T-helper 2 cell treated with Interferon-gamma antibody and Interleukin-4, amounts not matched to agents 5 μg/mL and 100 μg/mL, for 36 hours (primary cell): Measurements from ENCODE around the gene DNM3.
A peak's percentile ranks its signal among the peaks of the same experiment; 100 is the strongest.

Source experiments
- DNase-seq: peaks from one replicate; pipeline ENCODE4 v3.0.0; 2021; ENCODE audit warnings: low spot score
- H3K27ac Mint-ChIP-seq: one replicate; pipeline ENCODE4 v1.8.0; 2021; ENCODE audit warnings: mild to moderate bottlenecking, mixed read lengths
- H3K27me3 Mint-ChIP-seq: one replicate; pipeline ENCODE4 v1.8.0; 2021; ENCODE audit warnings: low read depth, mixed read lengths
- H3K36me3 Mint-ChIP-seq: one replicate; pipeline ENCODE4 v1.8.0; 2021; ENCODE audit warnings: low read depth, mixed read lengths
- H3K4me1 Mint-ChIP-seq: one replicate; pipeline ENCODE4 v1.8.0; 2021; ENCODE audit warnings: low read depth, mixed read lengths
- H3K4me3 Mint-ChIP-seq: one replicate; pipeline ENCODE4 v1.8.0; 2022; ENCODE audit warnings: mild to moderate bottlenecking, moderate library complexity, mixed read lengths
- H3K9me3 Mint-ChIP-seq: one replicate; pipeline ENCODE4 v1.8.0; 2021; ENCODE audit warnings: mixed read lengths

The DNM3 gene

DNA sequence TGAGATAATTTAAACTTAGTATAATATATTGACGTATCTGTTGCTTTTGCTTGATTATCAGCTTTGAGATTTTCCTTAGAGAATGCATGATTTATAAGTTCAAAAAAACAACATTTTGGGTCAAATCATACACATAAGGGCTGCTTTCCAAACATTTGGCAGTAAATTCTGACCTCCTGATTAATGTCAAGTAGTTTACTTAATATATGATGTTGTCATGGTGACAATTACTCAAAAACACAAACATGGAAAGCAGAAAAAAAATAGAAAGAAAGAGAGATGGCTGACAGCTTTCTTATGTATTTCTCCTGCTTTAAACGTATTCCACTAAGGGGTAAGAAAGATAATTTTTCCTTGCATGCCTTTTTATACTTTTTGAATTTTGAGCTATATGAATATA lies 320.9 kb downstream of the DNM3 start:
- Mint-ChIP-seq H3K4me1 (no peaks in the 10 kb centered on the region), H3K9me3 (no peaks in the 10 kb centered on the region), H3K4me3 (no peak overlapping the region), H3K27me3 (no peaks in the 10 kb centered on the region), H3K27ac (no peak overlapping the region), H3K36me3 (no peaks in the 10 kb centered on the region)
- DNase-seq, result no peak

DNA sequence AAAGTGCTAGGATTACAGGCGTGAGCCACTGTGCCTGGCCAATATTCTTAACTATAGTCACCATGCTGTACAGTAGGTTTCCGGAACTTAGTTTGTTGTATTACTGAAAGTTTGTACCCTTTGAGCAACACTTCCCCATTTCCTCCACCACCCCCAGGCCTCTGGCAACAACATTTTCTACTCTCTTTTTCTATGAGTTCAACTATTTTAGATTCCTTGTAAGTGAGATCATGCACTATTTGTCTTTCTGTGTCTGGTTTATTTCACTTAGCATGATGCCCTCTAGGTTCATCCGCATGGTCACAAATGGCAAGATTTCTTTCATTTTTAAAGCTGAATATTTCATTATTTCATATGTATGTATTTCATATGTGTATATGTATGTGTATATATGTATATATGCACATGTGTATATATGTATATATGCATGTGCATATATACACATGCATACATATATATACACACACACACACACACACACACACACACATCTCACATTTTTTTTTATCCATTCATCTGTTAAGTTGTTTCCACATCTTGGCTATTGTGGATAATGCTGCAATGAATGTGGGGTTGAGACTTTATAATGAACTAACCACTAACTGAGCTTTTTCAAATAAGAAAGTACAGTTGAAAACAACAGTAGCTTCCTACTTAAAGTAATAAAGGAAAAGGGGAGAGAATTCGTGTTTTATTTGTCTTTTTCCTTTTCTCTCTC lies 322.4 kb downstream of the DNM3 start:
- no peaks in the 10 kb centered on the region for H3K9me3 Mint-ChIP-seq
- H3K4me3 Mint-ChIP-seq, result no peak overlapping the region
- no peaks in the 10 kb centered on the region for H3K4me1 Mint-ChIP-seq
- no peaks in the 10 kb centered on the region for H3K36me3 Mint-ChIP-seq
- H3K27me3 Mint-ChIP-seq, result no peaks in the 10 kb centered on the region
- DNase-seq, result no peak
- H3K27ac Mint-ChIP-seq, result no peak overlapping the region

DNA sequence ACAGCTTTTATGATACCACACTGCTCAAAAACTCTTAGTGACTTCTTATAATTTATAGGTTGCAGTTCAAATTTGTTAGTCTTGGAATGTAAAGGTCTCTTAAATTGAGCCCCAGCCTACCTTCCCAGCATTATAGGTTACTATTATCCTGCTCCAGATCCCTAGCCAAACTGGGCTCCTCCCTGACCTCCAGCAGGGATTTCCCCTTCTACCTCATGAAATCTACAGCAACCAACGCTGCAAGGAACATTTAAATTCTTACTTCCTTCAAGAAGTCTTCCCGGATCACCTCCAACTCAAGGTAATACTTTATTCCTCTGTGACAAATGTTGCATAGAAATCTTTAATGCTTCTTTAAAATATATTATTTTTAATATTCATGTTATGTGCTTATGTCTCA lies 324.1 kb downstream of the DNM3 start:
- Mint-ChIP-seq H3K4me3 (no peak overlapping the region), H3K27me3 (no peaks in the 10 kb centered on the region), H3K9me3 (no peaks in the 10 kb centered on the region), H3K36me3 (no peaks in the 10 kb centered on the region), H3K4me1 (no peaks in the 10 kb centered on the region), H3K27ac (no peak overlapping the region)
- no peak for DNase-seq

DNA sequence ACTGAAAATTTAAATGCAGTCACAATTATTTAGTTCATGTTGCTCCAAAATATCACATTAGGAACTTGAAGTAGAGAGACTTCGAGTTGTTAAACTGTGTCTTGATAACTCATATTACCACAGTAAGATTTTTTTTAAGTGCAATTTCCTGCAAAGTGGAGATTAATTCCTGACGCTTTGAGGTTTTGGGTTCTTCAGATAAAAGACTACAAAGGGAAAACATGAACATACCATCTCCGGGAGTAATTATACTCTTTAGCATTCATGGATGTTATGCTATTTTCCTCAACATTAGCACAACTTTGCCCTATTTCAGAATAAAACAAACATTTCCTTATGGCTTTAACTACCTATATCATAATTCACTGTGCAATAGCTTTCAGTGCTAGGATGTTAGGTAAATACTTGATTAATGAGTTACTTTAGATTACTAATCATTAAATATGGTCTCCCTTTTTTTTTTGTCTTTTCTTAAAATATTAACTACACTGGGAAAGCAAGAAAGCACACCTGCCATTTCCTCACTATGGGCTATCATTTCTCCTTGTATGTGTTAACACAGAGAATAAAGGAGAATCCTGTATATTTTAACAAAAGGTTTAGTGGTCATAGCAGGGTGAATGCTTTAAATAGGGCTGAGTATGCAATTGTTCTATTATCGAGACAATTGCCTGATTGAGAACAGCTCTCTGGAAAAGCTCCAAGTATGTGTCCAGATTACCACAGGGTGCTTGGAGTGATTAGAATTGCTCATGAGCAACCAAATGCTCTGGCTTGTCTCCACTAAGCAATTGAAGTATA lies 326.7 kb downstream of the DNM3 start:
- Mint-ChIP-seq H3K27me3 (no peaks in the 10 kb centered on the region), H3K9me3 (no peaks in the 10 kb centered on the region), H3K4me3 (no peak overlapping the region), H3K36me3 (no peaks in the 10 kb centered on the region), H3K4me1 (no peaks in the 10 kb centered on the region), H3K27ac (no peak overlapping the region)
- no peak for DNase-seq

DNA sequence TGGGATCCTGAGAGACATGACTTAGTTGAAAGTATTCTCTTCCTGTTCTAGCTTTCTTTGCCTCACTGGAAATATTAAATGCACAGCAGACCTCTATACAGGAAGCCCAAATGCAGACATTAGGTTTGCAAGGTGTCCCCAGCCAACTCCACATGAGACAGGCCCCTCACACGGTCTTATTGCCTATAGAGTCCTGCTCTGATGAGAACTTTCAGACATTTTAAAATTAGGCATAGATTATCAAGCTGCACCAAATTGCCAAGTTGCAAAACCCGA lies 327.2 kb downstream of the DNM3 start:
- H3K4me3 Mint-ChIP-seq, result no peak overlapping the region
- DNase-seq, result no peak
- H3K9me3 Mint-ChIP-seq, result no peaks in the 10 kb centered on the region
- H3K27me3 Mint-ChIP-seq, result no peaks in the 10 kb centered on the region
- no peaks in the 10 kb centered on the region for H3K36me3 Mint-ChIP-seq
- H3K27ac Mint-ChIP-seq, result no peak overlapping the region
- H3K4me1 Mint-ChIP-seq, result no peaks in the 10 kb centered on the region

DNA sequence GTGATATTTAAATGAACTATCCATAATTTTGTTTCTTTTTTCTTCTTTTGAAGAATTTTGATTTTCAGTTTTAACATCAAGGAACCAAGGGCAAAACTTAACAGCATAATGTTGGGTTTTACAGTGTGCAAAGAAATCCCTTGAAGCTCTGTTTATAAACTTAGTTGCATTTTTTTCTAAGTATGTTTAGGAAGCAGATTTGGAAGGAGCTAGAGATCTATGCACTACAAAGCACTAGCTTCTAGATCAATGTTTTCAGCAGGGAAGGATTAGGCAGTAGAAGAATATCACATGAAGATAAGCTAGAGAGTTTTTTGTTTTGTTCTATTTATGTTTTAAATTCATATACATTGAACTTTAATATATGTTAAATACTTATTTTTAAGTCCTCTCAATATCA lies 328.5 kb downstream of the DNM3 start:
- Mint-ChIP-seq H3K9me3 (no peaks in the 10 kb centered on the region), H3K4me1 (no peaks in the 10 kb centered on the region), H3K27ac (no peak overlapping the region), H3K4me3 (no peak overlapping the region), H3K36me3 (no peaks in the 10 kb centered on the region), H3K27me3 (no peaks in the 10 kb centered on the region)
- DNase-seq, result no peak

DNA sequence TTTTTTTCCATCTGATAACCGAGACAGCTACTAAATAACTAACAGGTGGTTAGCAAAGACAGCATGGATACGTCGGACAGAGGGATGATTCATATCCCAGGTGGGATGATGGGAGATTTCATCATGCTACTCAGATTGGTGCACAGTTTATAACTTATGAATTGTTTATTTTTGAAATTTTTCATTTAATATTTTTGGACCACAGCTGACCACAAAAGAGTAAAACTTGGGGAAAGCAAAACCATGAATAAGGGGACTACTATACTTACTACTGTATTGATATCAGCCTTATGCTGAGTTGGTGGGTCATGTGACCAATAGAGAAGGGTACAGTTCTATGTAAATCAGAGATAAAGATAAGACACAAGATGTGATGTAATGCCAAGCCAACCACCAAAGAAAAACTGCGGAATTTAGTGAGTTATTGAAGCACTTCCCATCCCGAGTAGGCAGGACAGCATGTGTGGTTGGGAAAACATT lies 331.1 kb downstream of the DNM3 start:
- H3K36me3 Mint-ChIP-seq, result no peaks in the 10 kb centered on the region

DNA sequence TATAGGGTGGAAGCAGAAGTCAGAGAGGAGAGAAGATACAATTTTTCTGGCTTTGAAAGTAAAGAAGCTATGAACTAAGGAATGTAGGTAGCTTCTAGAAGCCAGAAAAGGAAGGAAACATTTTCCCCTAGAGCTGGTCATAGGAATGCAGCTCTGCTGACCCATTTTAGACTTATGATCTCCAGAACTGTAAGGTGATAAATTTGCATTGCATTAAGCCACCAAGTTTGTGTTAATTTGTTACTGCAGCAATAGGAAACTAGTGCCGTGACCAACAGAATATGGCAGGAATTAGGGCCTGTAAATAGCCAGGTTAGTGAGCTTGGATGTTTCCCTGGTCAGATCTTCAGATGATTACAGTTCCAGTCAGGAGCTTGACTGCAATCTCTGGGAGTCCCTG lies 334.9 kb downstream of the DNM3 start:
- H3K4me1 Mint-ChIP-seq, result peaks cover 14% of the 10 kb centered on the region
- no peak overlapping the region for H3K4me3 Mint-ChIP-seq
- no peak for DNase-seq
- H3K27me3 Mint-ChIP-seq, result no peaks in the 10 kb centered on the region
- no peak overlapping the region for H3K27ac Mint-ChIP-seq
- no peaks in the 10 kb centered on the region for H3K9me3 Mint-ChIP-seq
- H3K36me3 Mint-ChIP-seq, result peaks cover 2% of the 10 kb centered on the region

More for the DNA sequence above, 331.1 kb downstream of the DNM3 start:
- Mint-ChIP-seq H3K27ac (no peak overlapping the region), H3K27me3 (no peaks in the 10 kb centered on the region), H3K9me3 (no peaks in the 10 kb centered on the region), H3K4me3 (no peak overlapping the region), H3K4me1 (no peaks in the 10 kb centered on the region)
- no peak for DNase-seq

DNA sequence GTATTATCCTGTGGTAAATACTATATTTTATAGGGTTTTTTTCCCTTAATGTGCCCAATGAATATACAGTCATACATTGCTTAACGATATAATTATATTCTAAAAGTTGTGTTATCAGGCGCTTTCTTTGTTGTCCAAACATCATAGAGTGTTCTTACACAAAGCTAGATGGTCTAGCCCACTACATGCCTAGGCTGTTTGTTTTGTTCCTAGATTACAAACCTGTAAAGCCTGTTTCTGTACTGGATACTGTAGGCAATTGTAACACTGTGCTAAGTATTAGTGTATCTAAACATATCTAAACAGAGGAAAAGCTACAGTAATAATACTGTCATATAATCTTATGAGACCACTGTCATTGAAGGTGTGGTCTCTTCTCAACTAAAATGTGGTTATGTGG lies 336.6 kb downstream of the DNM3 start:
- Mint-ChIP-seq H3K4me1 (peaks cover 29% of the 10 kb centered on the region), H3K27ac (no peak overlapping the region), H3K9me3 (no peaks in the 10 kb centered on the region), H3K36me3 (peaks cover 4% of the 10 kb centered on the region), H3K4me3 (no peak overlapping the region), H3K27me3 (no peaks in the 10 kb centered on the region)
- no peak for DNase-seq

DNA sequence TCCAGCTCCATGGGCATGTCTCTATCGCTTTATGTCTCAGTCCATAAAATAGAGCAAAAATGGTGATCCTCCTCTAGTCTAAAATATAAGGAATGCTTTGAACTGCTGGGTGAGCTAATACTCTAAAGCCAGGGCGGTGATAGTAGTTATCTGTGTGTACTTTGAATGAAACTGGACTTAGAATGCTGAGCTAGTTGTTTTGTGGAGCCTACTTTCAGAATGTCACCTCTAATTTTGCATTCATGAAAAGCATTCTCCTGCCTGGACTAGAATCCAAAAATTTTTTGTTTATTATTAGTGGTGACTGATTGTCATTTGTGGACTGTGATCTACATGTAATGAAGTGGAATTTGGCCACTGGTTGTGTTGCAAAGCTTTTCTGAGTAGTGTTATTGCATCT lies 337.6 kb downstream of the DNM3 start:
- Mint-ChIP-seq H3K4me3 (no peak overlapping the region), H3K27ac (no peak overlapping the region)

DNA sequence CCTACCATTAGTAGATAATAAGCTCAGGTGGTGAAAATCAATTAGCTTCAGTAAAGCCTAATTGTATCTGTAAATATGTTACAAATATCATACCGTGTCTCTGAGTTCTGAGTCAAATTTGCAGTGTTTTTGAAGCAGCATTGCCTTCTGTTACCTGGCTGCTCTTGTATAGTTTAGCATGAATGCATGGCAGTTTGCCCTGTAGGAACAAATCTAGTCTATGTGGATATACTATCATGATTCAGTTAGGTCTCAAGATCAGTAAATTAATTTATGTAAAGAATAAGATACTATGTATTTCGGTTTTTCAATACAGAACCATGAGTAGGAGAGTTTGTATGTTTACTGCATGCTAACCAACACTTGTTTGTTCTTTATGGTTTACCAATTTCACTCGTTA lies 338.6 kb downstream of the DNM3 start:
- H3K27ac Mint-ChIP-seq, result peak overlapping the region; percentile 20
- H3K4me3 Mint-ChIP-seq, result no peak overlapping the region

More for the DNA sequence above, 337.6 kb downstream of the DNM3 start:
- Mint-ChIP-seq H3K9me3 (no peaks in the 10 kb centered on the region), H3K4me1 (peaks cover 31% of the 10 kb centered on the region), H3K27me3 (no peaks in the 10 kb centered on the region), H3K36me3 (peaks cover 4% of the 10 kb centered on the region)
- no peak for DNase-seq

DNA sequence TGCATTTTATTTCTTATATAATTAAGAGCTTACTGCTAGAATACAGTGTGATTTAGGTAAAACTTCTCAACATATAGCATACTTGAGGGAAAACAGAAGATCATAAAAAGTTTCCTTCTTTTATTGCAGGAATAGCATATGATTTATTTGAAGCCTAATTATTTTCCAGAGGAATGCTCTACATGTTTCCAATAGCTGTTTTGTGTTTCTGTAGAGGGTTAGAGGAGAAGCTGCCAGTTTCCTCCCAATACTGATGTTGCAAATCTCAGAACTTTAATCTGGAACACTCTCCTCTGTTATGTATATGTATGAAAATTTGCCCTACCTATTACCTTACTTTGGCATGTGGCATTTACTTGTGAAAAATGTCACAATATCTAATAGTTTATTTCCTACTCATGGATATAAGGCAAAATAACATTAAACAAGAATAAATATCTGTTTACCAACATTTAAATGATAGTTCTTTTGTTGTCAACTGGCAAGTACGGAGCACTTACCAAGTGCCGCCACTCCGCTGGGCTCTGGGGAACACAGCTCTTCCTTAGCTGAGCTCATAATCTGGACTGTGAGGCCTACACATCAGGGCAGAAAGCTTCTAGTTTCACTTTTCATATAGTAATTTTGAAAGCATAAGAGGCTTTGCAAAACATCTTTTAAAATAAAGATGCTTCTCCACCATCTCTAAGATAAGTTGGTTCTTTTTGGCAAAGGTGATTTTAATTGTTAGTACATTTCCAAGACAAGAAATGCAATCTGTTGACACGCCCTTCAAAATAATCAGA lies 339.4 kb downstream of the DNM3 start:
- peak overlapping the region; percentile 97 for H3K27ac Mint-ChIP-seq
- H3K27me3 Mint-ChIP-seq, result no peaks in the 10 kb centered on the region
- H3K9me3 Mint-ChIP-seq, result no peaks in the 10 kb centered on the region
- H3K4me3 Mint-ChIP-seq, result peak overlapping the region; percentile 78
- DNase-seq, result peak; percentile 36
- peaks cover 46% of the 10 kb centered on the region for H3K4me1 Mint-ChIP-seq
- H3K36me3 Mint-ChIP-seq, result peaks cover 6% of the 10 kb centered on the region

More for the DNA sequence above, 338.6 kb downstream of the DNM3 start:
- Mint-ChIP-seq H3K9me3 (no peaks in the 10 kb centered on the region), H3K36me3 (peaks cover 6% of the 10 kb centered on the region), H3K27me3 (no peaks in the 10 kb centered on the region), H3K4me1 (peaks cover 39% of the 10 kb centered on the region)
- DNase-seq, result no peak

DNA sequence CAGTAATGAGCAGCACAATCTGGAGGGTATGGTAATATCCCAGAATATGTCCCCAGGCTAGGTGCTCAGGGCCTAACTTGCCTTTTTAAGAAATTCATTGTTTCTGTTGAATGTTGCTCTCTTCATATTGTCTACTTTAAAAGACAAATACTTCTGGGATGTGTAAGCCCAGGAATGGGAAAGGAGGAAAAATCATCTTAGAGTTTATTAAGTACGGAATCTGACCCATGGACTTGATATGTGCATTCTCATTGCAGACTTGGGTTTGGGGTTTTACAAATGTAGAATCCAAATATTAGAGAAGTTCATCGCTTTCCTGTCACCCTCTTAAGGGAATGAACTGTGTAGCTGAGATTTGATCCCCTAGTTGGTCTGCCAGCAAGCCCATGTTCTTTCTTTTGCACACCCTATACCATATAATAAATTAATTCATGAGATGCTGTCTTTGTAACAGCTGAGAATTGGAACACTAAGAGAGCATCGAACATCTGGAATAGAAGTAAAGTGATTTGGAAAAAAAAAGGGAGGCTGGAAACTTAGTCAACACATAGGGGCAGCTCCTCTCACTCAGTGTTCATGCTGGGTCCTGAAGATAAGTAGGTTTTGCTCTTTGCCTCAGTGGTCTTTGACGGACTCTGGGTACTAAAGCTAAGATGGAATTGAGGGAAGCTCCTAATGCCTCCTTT lies 343.4 kb downstream of the DNM3 start:
- Mint-ChIP-seq H3K9me3 (peaks cover 3% of the 10 kb centered on the region), H3K4me1 (peaks cover 45% of the 10 kb centered on the region), H3K36me3 (peaks cover 8% of the 10 kb centered on the region), H3K4me3 (no peak overlapping the region), H3K27ac (peak overlapping the region; percentile 21), H3K27me3 (no peaks in the 10 kb centered on the region)
- DNase-seq, result no peak
